ENCODE results near the gene ACAD10.

Gene ACAD10

DNA sequence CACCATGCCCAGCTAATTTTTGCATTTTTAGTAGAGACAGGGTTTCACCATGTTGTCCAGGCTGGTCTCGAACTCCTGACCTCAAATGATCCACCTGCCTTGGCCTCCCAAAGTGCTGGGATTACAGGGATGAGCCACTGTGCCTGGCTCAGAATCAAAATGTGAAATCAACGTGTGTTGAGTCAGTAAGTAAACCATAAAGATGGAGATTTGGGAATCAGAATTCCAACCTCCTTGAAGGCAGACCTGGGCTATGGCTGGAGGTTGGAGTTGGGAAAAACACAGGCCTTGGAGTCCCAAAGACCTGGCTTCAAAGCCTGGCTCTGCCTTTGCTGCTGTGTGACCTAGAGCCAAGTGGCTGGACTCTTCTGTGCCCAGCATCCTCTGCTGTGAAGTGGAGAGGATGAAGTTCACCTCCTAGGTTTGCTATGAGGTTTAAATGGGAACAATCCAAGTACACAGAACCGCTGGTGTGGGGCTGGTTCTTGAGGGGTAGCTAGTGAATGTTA is 91.0 kb downstream of the ACAD10 start:
- DNase-seq (ENCODE audit: low read depth), result no peak

- DNase-seq (ENCODE audit: low read depth), result no peak
These were observed 91.6 kb downstream of the ACAD10 start for GRCh38 chr12:111777345-111778045.

GRCh38 chr12:111780166-111780565 is 94.3 kb downstream of the ACAD10 start:
- DNase-seq (ENCODE audit: low read depth), result no peak

DNA sequence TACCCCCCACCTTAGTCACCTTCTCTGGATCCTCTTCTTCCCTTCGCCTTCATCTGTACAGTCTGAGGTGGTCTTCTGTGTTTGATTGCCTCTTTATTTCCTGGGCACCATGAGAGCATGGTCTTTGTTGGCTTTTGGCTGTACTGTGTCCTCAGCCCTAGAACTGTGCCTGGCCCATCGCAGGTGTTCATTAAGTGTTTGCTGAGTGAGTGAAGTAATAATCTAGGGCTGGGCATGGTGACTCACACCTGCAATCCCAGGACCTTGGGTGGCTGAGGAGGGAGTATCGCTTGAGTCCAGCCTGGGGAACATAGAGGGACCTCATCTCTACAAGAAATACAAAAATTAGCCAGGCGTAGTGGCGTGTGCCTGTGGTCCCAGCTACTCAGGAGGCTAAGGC is 94.8 kb downstream of the ACAD10 start:
- no peak for DNase-seq (ENCODE audit: low read depth)

DNA sequence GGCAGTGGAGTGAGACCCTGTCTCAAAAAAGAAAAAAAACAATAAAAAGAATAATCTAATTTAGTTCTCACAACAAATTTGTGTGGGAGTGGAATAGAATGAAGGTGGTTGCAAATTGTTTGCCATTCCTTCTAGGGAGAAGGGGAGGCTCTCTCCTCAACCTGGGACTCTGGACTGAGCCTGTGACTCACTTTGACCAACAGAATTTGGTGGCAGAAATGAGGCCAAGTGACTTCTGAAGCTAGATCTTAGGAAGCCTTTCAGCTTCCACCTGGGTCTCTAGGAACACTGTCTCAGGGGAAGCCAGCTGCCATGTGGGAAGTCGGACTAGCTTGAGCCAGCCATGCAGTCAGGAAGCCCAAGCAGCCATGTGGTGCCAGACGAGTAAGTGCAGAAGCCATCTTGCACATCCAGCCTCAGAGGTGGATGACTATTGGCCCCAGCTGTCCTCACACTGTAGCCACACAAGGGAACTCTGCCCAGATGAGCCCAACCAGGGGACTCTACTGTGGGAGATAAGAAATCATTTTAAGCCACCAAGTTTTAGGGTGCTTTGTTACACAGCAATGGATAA is 95.3 kb downstream of the ACAD10 start:
- DNase-seq (ENCODE audit: low read depth), result no peak

DNA sequence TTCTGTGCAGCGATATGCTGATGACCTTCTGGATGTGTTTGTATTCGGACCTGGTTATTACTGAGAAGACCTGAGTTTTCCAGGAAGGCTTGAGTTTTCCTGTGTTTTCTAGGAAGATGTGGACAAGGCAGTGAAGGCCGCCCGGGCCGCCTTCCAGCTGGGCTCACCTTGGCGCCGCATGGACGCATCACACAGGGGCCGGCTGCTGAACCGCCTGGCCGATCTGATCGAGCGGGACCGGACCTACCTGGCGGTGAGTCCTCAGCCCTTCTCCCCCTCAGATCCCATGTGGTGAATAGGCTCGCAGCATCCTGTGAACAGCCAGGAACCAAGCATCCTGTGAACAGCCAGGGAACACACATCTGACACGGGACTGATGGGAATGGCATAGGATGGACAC is 97.2 kb downstream of the ACAD10 start:
- DNase-seq (ENCODE audit: low read depth), result no peak

- no peak for DNase-seq (ENCODE audit: low read depth)
These were observed 99.1 kb downstream of the ACAD10 start for GRCh38 chr12:111784953-111785352.

GRCh38 chr12:111785651-111786050 is 99.8 kb downstream of the ACAD10 start:
- DNase-seq (ENCODE audit: low read depth), result no peak

GRCh38 chr12:111788178-111788654 is 102.4 kb downstream of the ACAD10 start:
- peak; percentile 71 for DNase-seq (ENCODE audit: low read depth)

- no peak for DNase-seq (ENCODE audit: low read depth)
These were observed 103.9 kb downstream of the ACAD10 start for GRCh38 chr12:111789779-111790178.

GRCh38 chr12:111791507-111791906 is 105.7 kb downstream of the ACAD10 start:
- DNase-seq (ENCODE audit: low read depth), result no peak

- DNase-seq (ENCODE audit: low read depth), result no peak
These were observed 106.5 kb downstream of the ACAD10 start for GRCh38 chr12:111792155-111792855.

DNA sequence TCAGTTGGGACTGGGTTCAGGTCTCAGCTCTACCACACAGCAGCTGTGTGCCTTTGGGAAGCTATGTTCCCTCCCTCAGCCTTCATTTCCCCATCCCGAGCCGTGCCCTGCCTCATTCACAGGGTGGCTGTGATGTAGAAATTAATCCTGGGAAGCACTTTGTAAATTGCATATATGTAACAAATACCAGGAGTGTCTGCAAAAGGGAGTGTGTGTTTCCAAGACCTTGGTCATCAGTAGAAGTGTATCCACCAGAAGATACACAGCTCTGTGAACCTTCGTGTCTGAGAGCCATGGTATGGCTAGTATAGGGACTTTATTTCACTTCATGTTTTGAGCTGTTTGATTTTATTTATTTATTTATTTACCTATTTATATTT is 107.0 kb downstream of the ACAD10 start:
- DNase-seq (ENCODE audit: low read depth), result no peak

DNA sequence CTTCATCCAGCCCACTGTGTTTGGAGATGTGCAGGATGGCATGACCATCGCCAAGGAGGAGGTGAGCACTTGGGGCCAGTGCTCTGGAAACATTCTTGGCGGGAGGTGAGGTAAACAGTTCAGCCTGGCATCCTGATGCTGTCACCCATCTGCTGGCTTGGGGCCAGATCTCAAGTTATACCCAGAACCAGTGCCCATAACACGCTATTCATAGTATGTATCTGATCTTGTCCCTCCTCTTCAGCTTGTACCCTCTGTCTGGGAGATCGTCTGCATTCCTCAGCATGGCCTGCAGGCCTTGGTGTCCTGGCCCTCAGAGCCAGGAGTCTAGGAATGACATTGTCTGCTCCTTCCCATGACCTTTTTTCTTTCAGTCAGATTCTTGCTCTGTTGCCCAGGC is 112.3 kb downstream of the ACAD10 start:
- DNase-seq (ENCODE audit: low read depth), result no peak

DNA sequence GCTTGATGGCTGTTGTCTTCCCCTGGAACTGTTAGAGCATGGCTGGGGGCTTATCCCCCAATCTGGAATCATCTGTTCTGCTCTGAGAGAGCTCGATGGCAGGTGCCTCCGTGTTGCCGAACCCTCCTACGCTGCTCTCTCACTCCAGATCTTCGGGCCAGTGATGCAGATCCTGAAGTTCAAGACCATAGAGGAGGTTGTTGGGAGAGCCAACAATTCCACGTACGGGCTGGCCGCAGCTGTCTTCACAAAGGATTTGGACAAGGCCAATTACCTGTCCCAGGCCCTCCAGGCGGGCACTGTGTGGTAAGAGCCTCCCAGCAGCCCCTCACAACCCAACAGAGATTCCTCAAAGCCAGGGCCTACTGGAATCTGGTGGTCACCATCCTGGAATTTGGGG is 113.9 kb downstream of the ACAD10 start:
- no peak for DNase-seq (ENCODE audit: low read depth)

DNA sequence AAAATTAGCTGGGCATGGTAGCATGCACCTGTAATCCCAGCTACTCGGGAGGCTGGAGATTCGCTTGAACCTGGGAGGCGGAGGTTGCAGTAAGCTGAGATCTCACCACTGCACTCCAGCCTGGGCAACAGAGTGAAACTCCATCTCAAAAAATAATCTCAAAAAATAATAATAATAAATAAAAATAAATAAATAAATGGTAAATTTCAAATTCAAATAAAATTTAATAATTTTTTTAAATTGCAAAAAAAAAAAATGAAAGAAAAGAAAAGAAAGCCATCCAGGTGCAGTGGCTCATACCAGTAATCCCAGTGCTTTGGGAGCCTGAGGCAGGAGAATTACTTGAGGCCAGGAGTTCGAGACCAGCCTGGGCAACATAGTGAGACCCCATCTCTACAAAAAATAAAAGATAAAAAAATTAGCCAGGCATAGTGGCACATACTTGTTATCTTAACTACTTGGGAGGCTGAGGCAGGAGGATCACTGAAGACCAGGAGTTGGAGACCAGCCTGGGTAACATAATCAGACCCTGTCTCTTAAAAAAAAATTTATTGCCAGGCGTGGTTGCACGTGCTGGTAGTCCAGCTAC is 117.3 kb downstream of the ACAD10 start:
- DNase-seq (ENCODE audit: low read depth), result no peak

GRCh38 chr12:111803851-111804250 is 118.0 kb downstream of the ACAD10 start:
- no peak for DNase-seq (ENCODE audit: low read depth)

DNA sequence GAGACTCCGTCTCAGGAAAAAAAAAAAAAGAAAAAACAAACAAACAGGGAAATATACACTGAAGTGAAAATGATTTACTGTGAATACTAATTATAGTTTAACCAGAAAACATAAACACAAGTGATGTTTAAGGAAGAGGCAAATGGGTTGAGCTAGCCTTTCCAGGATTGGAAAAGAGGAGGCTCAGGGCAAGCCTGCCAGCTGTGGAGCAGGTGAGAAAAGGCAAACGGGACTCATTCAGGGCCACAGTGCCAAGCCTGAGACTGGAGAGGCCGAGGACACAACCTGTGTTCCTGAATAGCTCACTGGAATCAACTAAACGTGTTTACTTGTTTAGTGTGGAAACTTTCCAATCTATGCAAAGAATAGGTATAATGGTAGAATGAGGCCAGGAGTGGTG is 120.5 kb downstream of the ACAD10 start:
- DNase-seq (ENCODE audit: low read depth), result no peak
